H1 (cell line): ENCODE data around the gene KLF13. TPM values are rescaled to one million over a fixed set of nuclear protein-coding genes. Genes with fewer than 3 reads are reported as not detected.

Source experiments
- CTCF ChIA-PET: fragments of 300-600 bp; sonication (Branson Sonifier 250); formaldehyde crosslinking; loops from one replicate; lab custom pipeline; 2021; ENCODE audit not compliant: partially characterized antibody; lab: Charles Lee
- POLR2A ChIA-PET: fragments of 300-600 bp; sonication (Branson Sonifier 250); formaldehyde crosslinking; loops from one replicate; lab custom pipeline; 2021; ENCODE audit warnings: inconsistent platforms; ENCODE audit not compliant: partially characterized antibody; lab: Charles Lee
- DNase-seq, 2 experiments: peaks; one replicate each; pipeline versions ENCODE4 v3.0.0 to v3.0.0-alpha.2; 2010 to 2022; ENCODE audit warnings: low spot score in 2 of 2, low read depth in 1 of 2, mixed read lengths in 1 of 2
- FAIRE-seq: peaks from 2 replicates; lab custom pipeline; 2011; peaks lifted over from hg19 to GRCh38; lab: Jason Lieb, UNC
- H2AFZ ChIP-seq: 2 replicates; pipeline ENCODE4 v1.8.1; 2012; ENCODE audit warnings: low read length, inconsistent platforms
- H2AK5ac ChIP-seq: 2 replicates; pipeline ENCODE4 v1.6.1; 2013; ENCODE audit warnings: low read depth, low read length
- H2BK120ac ChIP-seq: replicated peaks from 2 replicates; pipeline ENCODE3; 2013; ENCODE audit warnings: low read depth, low read length, inconsistent platforms
- H2BK12ac ChIP-seq: 2 replicates; pipeline ENCODE4 v1.6.1; 2013; ENCODE audit warnings: low read depth, low read length
- H2BK15ac ChIP-seq: 2 replicates; pipeline ENCODE4 v1.6.1; 2013; ENCODE audit warnings: low read length
- H2BK20ac ChIP-seq: 2 replicates; pipeline ENCODE4 v1.6.1; 2013; ENCODE audit warnings: low read length
- H2BK5ac ChIP-seq: 2 replicates; pipeline ENCODE4 v1.6.1; 2013; ENCODE audit warnings: low read depth, low read length
- H3K14ac ChIP-seq: 2 replicates; pipeline ENCODE4 v1.6.1; 2013; ENCODE audit warnings: inconsistent platforms; ENCODE audit not compliant: insufficient read length
- H3K18ac ChIP-seq: 2 replicates; pipeline ENCODE4 v1.6.1; 2013; ENCODE audit warnings: low read length; ENCODE audit errors: extremely low read depth
- H3K23ac ChIP-seq: 2 replicates; pipeline ENCODE4 v1.6.1; 2013; ENCODE audit warnings: inconsistent platforms; ENCODE audit not compliant: insufficient read length
- H3K23me2 ChIP-seq: 2 replicates; pipeline ENCODE4 v1.6.1; 2013; ENCODE audit warnings: low read depth, low read length
- H3K27ac ChIP-seq: 2 replicates; pipeline ENCODE4 v1.6.1; 2011; ENCODE audit warnings: low read depth, low read length, inconsistent platforms
- H3K27me3 ChIP-seq, 4 experiments: replicated peaks in 1 of 4; 1 replicate in 1 of 4; 2 replicates in 3 of 4; pipeline versions ENCODE4 v1.6.1 to v1.8.1; 2011 to 2013; ENCODE audit warnings: low read length in 3 of 4, mild to moderate bottlenecking in 3 of 4, inconsistent platforms in 2 of 4, mixed read lengths in 2 of 4, moderate library complexity in 1 of 4; ENCODE audit not compliant: control insufficient read depth in 3 of 4, insufficient read depth in 3 of 4; ENCODE audit errors: extremely low read depth in 1 of 4
- H3K36me3 ChIP-seq, 4 experiments: 2 replicates each; pipeline versions ENCODE4 v1.6.1 to v1.8.1; 2011 to 2013; ENCODE audit warnings: mild to moderate bottlenecking in 4 of 4, low read length in 3 of 4, moderate library complexity in 2 of 4, control low read depth in 1 of 4, inconsistent platforms in 1 of 4; ENCODE audit not compliant: insufficient read depth in 4 of 4, control insufficient read depth in 2 of 4
- H3K4ac ChIP-seq: replicated peaks from 2 replicates; pipeline ENCODE3; 2013; ENCODE audit warnings: low read length, low read depth, mixed read lengths, inconsistent platforms; ENCODE audit not compliant: insufficient read length
- H3K4me1 ChIP-seq, 4 experiments: replicated peaks in 1 of 4; 1 replicate in 1 of 4; 2 replicates in 3 of 4; pipeline versions ENCODE4 v1.6.1 to v1.8.1; 2011 to 2013; ENCODE audit warnings: low read length in 3 of 4, inconsistent platforms in 2 of 4, mixed read lengths in 1 of 4; ENCODE audit not compliant: insufficient read depth in 4 of 4, control insufficient read depth in 3 of 4
- H3K4me2 ChIP-seq, 2 experiments: 2 replicates each; pipeline versions ENCODE4 v1.6.1 to v1.8.1; 2011 to 2013; ENCODE audit warnings: low read depth in 2 of 2, low read length in 2 of 2, control low read depth in 1 of 2, inconsistent platforms in 1 of 2, mild to moderate bottlenecking in 1 of 2; ENCODE audit not compliant: insufficient read depth in 1 of 2
- H3K4me3 ChIP-seq, 4 experiments: fragments of 200-600, 300-600 bp in 1 of 4; sonication (generic), shearing (Covaris generic), sonication (Bioruptor Twin) in 1 of 4; 2 replicates each; pipeline versions ENCODE4 v1.5.1 to v1.8.1; 2011 to 2016; ENCODE audit warnings: low read length in 4 of 4, low read depth in 3 of 4, control low read depth in 2 of 4, inconsistent platforms in 2 of 4, mild to moderate bottlenecking in 2 of 4, mixed read lengths in 1 of 4, moderate library complexity in 1 of 4; ENCODE audit not compliant: insufficient read depth in 2 of 4; ENCODE audit errors: extremely low read depth in 1 of 4
- H3K56ac ChIP-seq: replicated peaks from 2 replicates; pipeline ENCODE3; 2013; ENCODE audit warnings: low read depth, mild to moderate bottlenecking, mixed read lengths, low read length, inconsistent platforms; ENCODE audit not compliant: insufficient read length
- H3K79me1 ChIP-seq: 2 replicates; pipeline ENCODE4 v1.6.1; 2013; ENCODE audit warnings: low read depth, low read length, control low read depth
- H3K79me2 ChIP-seq, 2 experiments: 2 replicates each; pipeline versions ENCODE4 v1.6.1 to v1.8.1; 2012 to 2013; ENCODE audit warnings: low read length in 2 of 2, mild to moderate bottlenecking in 2 of 2, inconsistent platforms in 1 of 2; ENCODE audit not compliant: insufficient read depth in 2 of 2, control insufficient read depth in 1 of 2
- H3K9ac ChIP-seq, 4 experiments: replicated peaks in 1 of 4; 1 replicate in 1 of 4; 2 replicates in 3 of 4; pipeline versions ENCODE4 v1.6.1 to v1.8.1; 2011 to 2013; ENCODE audit warnings: low read depth in 3 of 4, low read length in 3 of 4, control low read depth in 2 of 4, mild to moderate bottlenecking in 2 of 4, moderate library complexity in 2 of 4, inconsistent platforms in 1 of 4; ENCODE audit errors: extremely low read depth in 1 of 4
- H3K9me3 ChIP-seq, 2 experiments: 2 replicates each; pipeline versions ENCODE4 v1.6.1 to v1.8.1; 2012 to 2013; ENCODE audit warnings: mild to moderate bottlenecking in 2 of 2, moderate library complexity in 2 of 2, control low read depth in 1 of 2, inconsistent platforms in 1 of 2, low read depth in 1 of 2, low read length in 1 of 2, mixed read lengths in 1 of 2; ENCODE audit not compliant: insufficient read depth in 2 of 2
- H4K20me1 ChIP-seq, 2 experiments: replicated peaks in 1 of 2; 2 replicates each; pipeline versions ENCODE3 to v1.8.1; 2011 to 2013; ENCODE audit warnings: inconsistent platforms in 2 of 2, low read length in 2 of 2, mild to moderate bottlenecking in 1 of 2; ENCODE audit not compliant: insufficient read depth in 2 of 2, control insufficient read depth in 1 of 2
- H4K5ac ChIP-seq: 2 replicates; pipeline ENCODE4 v1.6.1; 2013; ENCODE audit warnings: low read length, low read depth, mixed read lengths, inconsistent platforms; ENCODE audit not compliant: insufficient read length
- H4K8ac ChIP-seq: 2 replicates; pipeline ENCODE4 v1.8.0; 2013; ENCODE audit warnings: mild to moderate bottlenecking, moderate library complexity, low read length, inconsistent platforms; ENCODE audit not compliant: insufficient read depth; ENCODE audit errors: extremely low read depth
- H4K91ac ChIP-seq: replicated peaks from 2 replicates; pipeline ENCODE3; 2013; ENCODE audit warnings: low read length, mixed read lengths, inconsistent platforms; ENCODE audit not compliant: insufficient read length
- ASH2L ChIP-seq: fragments of 200-600, 300-600 bp; sonication (generic); IDR thresholded peaks from one replicate; pipeline ENCODE4 v1.7.1; 2017; ENCODE audit warnings: low read length
- WGBS, 2 experiments: shearing (Covaris generic) in 1 of 2; methylation state at CpG; one replicate each; pipeline versions ENCODE4 v1.1.6 to v1.1.7; 2013 to 2015; ENCODE audit warnings: low lambda C conversion rate in 2 of 2, mixed read lengths in 2 of 2, inconsistent platforms in 1 of 2, low coverage in 1 of 2, missing lambda C conversion rate in 1 of 2; ENCODE audit not compliant: insufficient replicate concordance in 2 of 2, insufficient coverage in 1 of 2, insufficient read length in 1 of 2; ENCODE audit errors: extremely low coverage in 1 of 2, missing lambda C conversion rate in 1 of 2; 5-methylcytosine and 5-hydroxymethylcytosine counted together
- polyA plus RNA-seq, 7 experiments: library from polyadenylated mRNA; depleted of rRNA in 3 of 7; stranded (reverse) in 5 of 7; unstranded in 2 of 7; fragments of >200 nt in 5 of 7; fragments of 200-250 nt in 2 of 7; gene quantifications; 1 replicate in 5 of 7; 2 replicates in 1 of 7; 4 replicates in 1 of 7; pipeline versions ENCODE4 v1.2.1 to v1.2.3, GENCODE V29; 2011 to 2013; ENCODE audit warnings: missing spikeins in 2 of 7, mixed read lengths in 2 of 7
- total RNA-seq: library from RNA; stranded (reverse); fragmentation: NEBNext Ultra II Directional; extraction: Animal tissue kit (Norgen Biotek cat#: 25700); gene quantifications from 2 replicates; pipeline ENCODE4 v1.2.1, GENCODE V29; 2021
- TF ChIP-seq, protein P1 (sequence below), 3 experiments: IDR thresholded peaks; 1 replicate in 2 of 3; 2 replicates in 1 of 3; pipeline versions ENCODE4 v1.5.1 to v1.6.1; 2011; ENCODE audit warnings: low read length in 3 of 3, mild to moderate bottlenecking in 3 of 3, inconsistent platforms in 2 of 3, low read depth in 1 of 3, moderate library complexity in 1 of 3; ENCODE audit not compliant: insufficient read depth in 1 of 3; ENCODE audit errors: control extremely low read depth in 1 of 3

KLF13 gene
- total and polyA plus RNA-seq, 2 of the 8 experiments (the other 6 are each of a cell fraction or from before 2014, with no cell fraction given) = 18.3 to 33.4 TPM

- Histone ChIP-seq H3K79me1 (peaks cover 29% of the 10 kb centered on the region), H2AK5ac (no peak overlapping the region), H3K9me3 (no peaks in the 10 kb centered on the region), H3K23me2 (no peaks in the 10 kb centered on the region), H3K36me3 (no peaks in the 10 kb centered on the region), H4K5ac (no peak overlapping the region), H3K4me3 (no peak overlapping the region), H3K4me1 (peaks cover 0 to 26% (median 4%) of the 10 kb centered on the region in 4 experiments; a peak in 6 of 7 replicates), H3K23ac (no peak overlapping the region), H2BK12ac (no peak overlapping the region), H3K4me2 (no peak overlapping the region), H3K4ac (no peak overlapping the region), H2BK5ac (peak overlapping the region; percentile 35; the same call in 1 of the 2 replicates), H3K56ac (no peak overlapping the region), H2BK120ac (no peak overlapping the region), H3K14ac (no peak overlapping the region), H2BK20ac (no peak overlapping the region), H3K27ac (no peak overlapping the region), H4K20me1 (peaks cover 23 to 58% of the 10 kb centered on the region in 2 experiments), H2AFZ (no peak overlapping the region), H2BK15ac (no peak overlapping the region), H3K27me3 (no peaks in the 10 kb centered on the region), H3K9ac (no peak overlapping the region), H3K18ac (no peak overlapping the region), H4K8ac (no peak overlapping the region), H3K79me2 (peaks cover 2 to 81% of the 10 kb centered on the region in 2 experiments; a peak in 3 of 4 replicates), H4K91ac (no peak overlapping the region)
- FAIRE-seq (no peak), DNase-seq (no peak)
- TF ChIP-seq, protein P1, sequence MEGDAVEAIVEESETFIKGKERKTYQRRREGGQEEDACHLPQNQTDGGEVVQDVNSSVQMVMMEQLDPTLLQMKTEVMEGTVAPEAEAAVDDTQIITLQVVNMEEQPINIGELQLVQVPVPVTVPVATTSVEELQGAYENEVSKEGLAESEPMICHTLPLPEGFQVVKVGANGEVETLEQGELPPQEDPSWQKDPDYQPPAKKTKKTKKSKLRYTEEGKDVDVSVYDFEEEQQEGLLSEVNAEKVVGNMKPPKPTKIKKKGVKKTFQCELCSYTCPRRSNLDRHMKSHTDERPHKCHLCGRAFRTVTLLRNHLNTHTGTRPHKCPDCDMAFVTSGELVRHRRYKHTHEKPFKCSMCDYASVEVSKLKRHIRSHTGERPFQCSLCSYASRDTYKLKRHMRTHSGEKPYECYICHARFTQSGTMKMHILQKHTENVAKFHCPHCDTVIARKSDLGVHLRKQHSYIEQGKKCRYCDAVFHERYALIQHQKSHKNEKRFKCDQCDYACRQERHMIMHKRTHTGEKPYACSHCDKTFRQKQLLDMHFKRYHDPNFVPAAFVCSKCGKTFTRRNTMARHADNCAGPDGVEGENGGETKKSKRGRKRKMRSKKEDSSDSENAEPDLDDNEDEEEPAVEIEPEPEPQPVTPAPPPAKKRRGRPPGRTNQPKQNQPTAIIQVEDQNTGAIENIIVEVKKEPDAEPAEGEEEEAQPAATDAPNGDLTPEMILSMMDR (IDR thresholded peaks at IDR 0.05; ENCODE audit: control extremely low read depth in 1 of 3, insufficient read depth in 1 of 3, low read depth in 1 of 3, low read length in 3 of 3) = peak in 2 of 3 experiments; percentile 27 to 44; a peak in 3 of 4 replicates
- no peak for TF ChIP-seq ASH2L
- WGBS, 2 experiments = 81% methylated on average over 22 of the region's 22 CpGs; no CpG with 5 or more reads in 1 of the 2 experiments
- CTCF ChIA-PET = interaction anchor here (0.9 to 1.6 kb wide), 6 partner anchors 15 to 146 kb away, joined by 3 to 5 read pairs (median 4); no protein-coding TSS in a partner anchor
- POLR2A ChIA-PET = no interaction called here
These were observed 16.4 kb downstream of the KLF13 start for GRCh38 chr15:31342781-31343626.
